Measurements from ENCODE around the gene LSM10.
A peak's percentile ranks its signal among the peaks of the same experiment; 100 is the strongest.

Gene LSM10

GRCh38 chr1:36406440-36406839 is 8.7 kb upstream of the LSM10 start:
- DNase-seq: no peak

GRCh38 chr1:36402504-36402890 is 4.8 kb upstream of the LSM10 start:
- no peak for DNase-seq

DNA sequence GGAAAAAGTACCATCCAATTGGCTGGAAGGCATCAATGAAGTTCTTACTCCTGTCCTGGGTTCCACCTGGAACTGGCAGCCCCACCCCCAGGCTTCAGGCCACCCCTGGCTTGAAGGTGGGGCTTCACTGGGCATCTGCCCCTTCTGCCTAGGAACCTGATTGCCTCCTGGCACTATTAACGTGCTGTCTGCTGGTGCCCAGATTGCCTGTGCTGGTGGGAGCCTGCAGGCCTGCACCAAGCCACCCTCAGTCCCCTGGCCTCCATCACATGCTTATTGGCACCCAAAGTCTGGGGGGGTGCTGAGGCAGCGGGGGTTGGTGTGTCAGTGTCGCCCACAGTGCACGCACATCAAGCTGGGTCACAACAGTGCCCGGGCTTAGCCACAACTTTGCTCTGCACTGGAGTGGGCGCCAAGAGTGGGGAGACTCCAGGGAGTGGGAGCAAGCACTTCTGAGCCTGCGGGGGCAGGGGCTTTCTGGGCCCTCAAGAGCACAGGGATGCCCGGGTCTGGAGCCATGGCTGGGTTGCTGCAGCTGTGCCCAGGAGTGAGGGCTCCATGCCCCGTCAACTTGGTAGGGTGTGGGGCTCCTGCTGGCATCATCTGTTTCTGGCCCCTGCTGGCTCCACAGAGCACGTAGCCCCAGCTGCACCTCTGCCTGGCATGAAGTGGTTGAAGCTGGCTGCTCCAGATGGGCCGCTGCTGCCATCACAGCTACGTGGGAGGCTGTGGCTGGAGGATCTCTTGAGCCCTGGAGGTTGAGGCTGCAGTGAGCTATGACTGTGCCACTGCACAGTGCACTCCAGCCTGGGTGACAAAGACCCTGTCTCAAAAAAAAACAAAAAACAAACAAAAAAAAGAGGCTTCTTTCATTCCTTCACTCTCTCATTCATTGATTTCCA is 4.1 kb upstream of the LSM10 start:
- DNase-seq: no peak

DNA sequence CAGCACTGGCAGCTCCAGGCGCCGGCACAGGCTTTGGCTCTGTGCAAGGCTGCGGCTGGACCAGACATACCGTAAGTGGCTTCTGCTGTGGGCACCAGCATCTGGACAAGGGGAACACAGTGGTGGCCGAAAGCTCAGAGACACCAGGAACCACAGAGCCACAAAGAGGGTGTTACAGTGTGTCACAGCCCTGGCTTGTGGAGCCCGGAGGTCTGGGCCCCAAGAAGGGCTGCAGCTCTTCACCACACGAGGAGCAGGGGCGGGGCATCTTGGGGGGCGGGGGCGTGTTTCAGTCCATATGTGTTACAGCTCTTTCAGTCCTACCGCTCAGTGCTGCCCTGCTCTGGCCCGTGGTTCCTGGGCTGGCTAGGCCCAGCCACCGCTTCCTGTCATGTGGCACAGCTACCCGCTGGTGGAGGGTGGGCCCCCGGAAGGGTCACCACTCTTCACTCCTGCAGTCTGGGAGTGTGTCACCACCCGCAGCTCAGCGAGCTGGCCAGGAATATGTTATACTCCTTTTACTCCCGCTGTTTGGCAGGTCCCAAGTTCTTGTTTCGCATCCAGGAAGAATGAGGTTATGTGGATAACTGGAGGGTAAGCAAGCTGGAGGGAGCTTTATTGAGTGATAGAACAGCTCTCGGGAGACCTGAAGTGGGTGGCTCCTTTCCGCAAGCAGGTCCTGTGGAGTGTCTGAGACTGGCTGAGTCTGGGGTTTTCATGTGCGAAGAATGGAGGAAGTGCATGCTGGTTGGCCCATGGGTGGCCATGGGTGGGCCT is 3.3 kb upstream of the LSM10 start:
- peak; percentile 75 for DNase-seq

DNA sequence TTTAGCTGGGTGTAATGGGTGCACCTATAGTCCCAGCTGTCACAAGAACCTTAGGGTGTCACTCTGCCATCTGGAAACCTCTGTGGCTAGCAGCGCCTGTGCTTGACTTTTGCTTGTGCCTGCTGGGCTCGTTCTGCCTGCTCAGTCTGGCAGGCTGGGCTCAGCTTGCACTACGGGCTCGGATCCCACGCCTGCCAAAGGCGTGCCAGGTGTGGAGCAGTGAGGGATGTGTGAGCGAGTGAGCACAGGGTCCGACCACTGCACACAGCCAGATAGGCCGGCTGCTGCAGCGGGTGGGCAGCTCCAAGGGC is 2.8 kb upstream of the LSM10 start:
- DNase-seq: no peak

GRCh38 chr1:36398370-36398977 is 766 bp upstream of the LSM10 start:
- no peak for DNase-seq

DNA sequence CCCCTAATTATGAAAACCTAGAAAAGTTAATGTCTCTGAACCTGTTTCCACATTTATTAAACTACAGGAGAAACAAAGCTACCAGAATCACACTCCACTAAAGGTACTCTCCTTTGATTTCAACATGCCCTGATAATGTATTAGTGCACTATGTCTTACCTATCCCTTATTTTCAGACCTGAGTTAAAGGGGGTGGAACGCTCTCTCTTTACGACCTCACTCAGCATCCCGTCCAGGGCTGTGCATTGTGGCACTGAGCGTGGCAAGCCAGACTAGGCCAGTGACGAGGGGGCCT is 678 bp downstream of the LSM10 start:
- DNase-seq: no peak

GRCh38 chr1:36396359-36396758 is 1.3 kb downstream of the LSM10 start:
- peak; percentile 26 for DNase-seq

DNA sequence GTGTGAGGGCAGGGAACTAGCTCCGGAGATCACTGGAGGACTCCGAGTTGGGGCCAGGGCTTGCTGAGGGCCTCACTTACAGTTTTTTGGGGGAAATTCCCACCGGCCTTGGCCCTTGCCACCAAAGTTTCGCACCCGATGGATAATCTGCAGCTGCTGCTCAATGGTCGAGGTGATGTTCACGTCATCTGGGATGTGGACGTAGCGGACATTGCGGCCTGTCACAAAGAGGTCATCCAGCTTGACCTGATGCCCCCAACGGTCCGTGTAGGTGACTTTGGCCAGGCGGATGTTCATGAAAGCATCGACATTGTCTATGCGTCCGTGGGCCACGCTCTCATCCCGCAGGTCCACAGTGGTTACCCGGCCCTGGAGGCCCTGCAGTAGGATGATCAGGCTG is 4.0 kb downstream of the LSM10 start:
- no peak for DNase-seq

DNA sequence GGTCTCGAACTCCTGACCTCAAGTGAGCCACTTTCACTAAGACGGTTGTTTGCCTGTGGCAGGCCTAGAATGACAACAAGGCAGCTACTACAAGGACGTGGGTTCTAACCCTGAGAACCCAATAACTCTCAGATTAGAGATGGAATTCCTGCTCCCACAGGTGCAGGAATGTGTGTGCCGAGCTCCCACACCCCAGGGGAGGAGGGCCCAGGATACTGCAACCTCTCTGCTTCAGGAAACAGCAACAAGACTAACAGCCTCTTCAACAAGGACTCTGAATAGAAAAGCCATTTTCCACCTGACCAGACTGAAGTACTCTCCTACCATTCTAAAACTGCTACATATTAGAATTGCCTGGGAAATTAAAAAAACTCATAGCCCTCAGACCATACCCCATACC is 4.9 kb downstream of the LSM10 start:
- DNase-seq: no peak

- no peak for DNase-seq
Observed at GRCh38 chr1:36391271-36391670, 6.4 kb downstream of the LSM10 start.

GRCh38 chr1:36390411-36390810 is 7.3 kb downstream of the LSM10 start:
- no peak for DNase-seq

- DNase-seq: no peak
Observed at GRCh38 chr1:36389999-36390398, 7.7 kb downstream of the LSM10 start.

- DNase-seq: no peak
Observed at GRCh38 chr1:36389261-36389660, 8.4 kb downstream of the LSM10 start.

DNA sequence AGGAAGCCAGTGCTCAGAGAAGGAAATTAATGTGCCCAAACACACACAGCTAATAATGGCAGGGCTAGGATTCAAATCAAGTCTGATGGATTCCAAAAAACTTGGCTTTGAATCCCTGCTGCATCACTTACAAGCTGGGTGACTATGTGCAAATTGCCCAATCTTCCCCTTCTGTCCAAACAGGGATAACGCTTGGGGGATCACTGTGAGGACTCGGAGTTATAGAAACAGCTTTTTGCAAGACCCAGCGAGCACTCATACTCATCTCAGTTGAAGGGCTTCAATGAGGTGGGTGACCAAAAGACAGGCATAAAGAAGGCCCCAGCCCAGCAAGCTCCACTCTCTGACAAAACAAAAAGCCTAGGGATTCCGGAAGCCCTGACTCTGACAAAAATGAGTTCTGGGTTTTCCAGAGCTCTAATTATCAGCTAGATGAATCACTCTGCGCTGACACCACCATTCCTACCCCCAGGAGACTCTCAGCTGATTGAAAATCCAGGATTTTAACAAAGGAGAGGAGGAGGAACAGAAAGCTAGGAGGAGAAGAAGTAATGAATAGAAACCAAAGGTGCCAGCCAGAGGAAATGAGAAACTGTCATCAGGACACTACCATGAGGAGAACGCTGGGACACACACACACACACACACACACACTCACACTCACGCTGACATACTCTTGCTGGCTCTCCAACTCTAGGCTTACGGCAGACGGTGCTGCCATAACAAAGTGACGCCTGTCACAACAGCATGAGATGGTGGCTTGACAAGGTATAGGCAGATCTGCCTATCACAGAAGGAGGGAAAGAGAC is 10.4 kb downstream of the LSM10 start:
- no peak for DNase-seq

GRCh38 chr1:36386265-36387140 is 11.2 kb downstream of the LSM10 start:
- peak; percentile 95 for DNase-seq

DNA sequence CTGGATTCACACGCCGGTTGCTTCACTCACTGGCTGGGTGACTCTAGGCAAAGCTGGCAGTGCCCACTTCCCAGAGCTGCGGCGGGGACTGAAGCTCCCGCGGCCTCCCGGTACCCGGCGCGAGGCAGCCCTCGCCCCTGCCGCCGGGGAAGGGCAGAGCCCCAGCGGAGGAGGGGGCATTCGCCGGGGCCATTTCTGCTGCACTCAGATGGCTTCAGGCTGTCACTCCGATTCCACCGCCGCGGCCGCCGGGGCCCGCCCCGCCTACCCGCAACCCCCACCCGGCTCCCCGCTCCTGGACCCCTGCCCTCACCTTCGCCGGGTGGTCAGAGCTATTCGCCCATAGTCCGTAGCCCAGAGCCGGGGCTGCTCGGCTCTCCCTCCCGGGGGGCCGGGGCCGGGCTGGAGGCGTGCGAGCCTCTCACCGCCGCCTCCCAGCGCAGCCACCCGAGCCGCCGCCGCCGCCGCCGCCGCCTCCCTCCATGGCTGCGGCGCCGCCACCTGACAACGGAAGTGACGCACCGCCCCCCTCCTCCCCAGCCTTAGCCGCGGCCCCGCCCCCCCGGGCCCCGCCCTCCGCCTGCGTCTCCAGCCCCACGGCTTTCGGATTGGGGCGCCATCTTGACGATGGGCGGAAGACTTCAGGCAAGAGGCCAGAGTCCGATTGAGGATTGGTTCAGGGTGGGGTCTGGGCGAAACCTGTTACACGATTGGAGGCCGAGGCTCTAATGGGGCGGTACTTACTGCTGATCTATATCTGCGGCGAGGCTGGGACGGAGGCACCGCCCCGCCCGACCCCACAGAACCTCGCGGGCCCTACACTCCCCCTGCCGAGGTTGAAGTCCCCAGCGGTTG is 12.1 kb downstream of the LSM10 start, which contains the start of gene STK40:
TSS of gene STK40 (minus strand) at position 515 of the 855 bp plus-strand sequence. CDS start 24,592 bp downstream, outside the sequence.
- peak; percentile 99 for DNase-seq

GRCh38 chr1:36384542-36385409 is 12.9 kb downstream of the LSM10 start:
- peak; percentile 41 for DNase-seq

GRCh38 chr1:36383240-36383639 is 14.5 kb downstream of the LSM10 start:
- no peak for DNase-seq

DNA sequence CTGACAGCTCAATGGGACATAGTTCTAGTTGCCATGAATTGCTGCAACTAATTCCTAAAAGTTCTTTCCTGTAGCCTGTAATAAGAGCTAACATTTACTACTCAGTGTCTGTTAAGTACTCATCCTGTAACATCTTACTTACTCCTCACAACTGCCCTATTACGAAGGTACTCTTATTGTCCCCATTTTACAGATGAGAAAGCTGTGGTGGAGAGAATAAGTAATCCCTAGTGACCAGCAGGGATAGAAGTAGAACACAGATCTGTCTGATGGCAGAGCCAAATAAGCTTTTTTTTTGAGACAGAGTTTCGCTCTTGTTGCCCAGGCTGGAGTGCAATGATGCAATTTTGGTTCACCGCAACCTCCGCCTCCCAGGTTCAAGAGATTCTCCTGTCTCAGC is 15.0 kb downstream of the LSM10 start:
- DNase-seq: no peak
